Right lobe of liver (tissue), 6 donors: ENCODE results near the gene PDLIM5. TPM values are rescaled to one million over a fixed set of nuclear protein-coding genes. Genes with fewer than 3 reads are reported as not detected.
"Not testable (repeated sequence)": the region's sequence is repeated elsewhere in the genome, so short reads cannot be mapped to it uniquely, and the experiment has no call there.

ENCODE experiments used
- ATAC-seq, 4 donors: fragments of 200-7000 bp; cut with Tn5 transposase; one replicate each; pipeline ENCODE4 v1.9.1; 2020; ENCODE audit warnings: mild to moderate bottlenecking in 4 of 4, moderate library complexity in 4 of 4
- DNase-seq, 3 donors: peaks; one replicate each; pipeline ENCODE4 v3.0.0-alpha.2; 2020
- H3K27ac ChIP-seq, 3 donors: fragments of 200-600 bp; one replicate each; pipeline ENCODE4 v1.8.0; 2022
- H3K27me3 ChIP-seq, 2 donors: fragments of 200-600 bp; one replicate each; pipeline ENCODE4 v1.8.0; 2022
- H3K36me3 ChIP-seq, 4 donors: fragments of 200-600 bp; sonication (generic) in 1 of 4; one replicate each; pipeline versions ENCODE4 v1.5.1 to v1.8.0; 2017 to 2022; ENCODE audit warnings: control low read depth in 1 of 4
- H3K4me1 ChIP-seq, 4 donors: fragments of 200-600 bp; sonication (generic) in 1 of 4; one replicate each; pipeline versions ENCODE4 v1.5.1 to v1.8.0; 2017 to 2022; ENCODE audit warnings: control low read depth in 1 of 4
- H3K4me3 ChIP-seq, 3 donors: fragments of 200-600 bp; one replicate each; pipeline ENCODE4 v1.8.0; 2022
- H3K9me3 ChIP-seq, 4 donors: fragments of 200-600 bp; sonication (generic) in 1 of 4; one replicate each; pipeline versions ENCODE4 v1.5.1 to v1.8.0; 2017 to 2022; ENCODE audit warnings: control low read depth in 1 of 4
- POLR2A ChIP-seq: fragments of 450-650 bp; IDR thresholded peaks from one replicate; pipeline ENCODE4 v1.6.1; 2017; ENCODE audit warnings: antibody characterized with exemption, mild to moderate bottlenecking
- WGBS: methylation state at CpG from one replicate; pipeline ENCODE4 v1.1.6; 2018; ENCODE audit warnings: low coverage, low lambda C conversion rate; ENCODE audit not compliant: insufficient coverage; ENCODE audit errors: missing lambda C conversion rate; 5-methylcytosine and 5-hydroxymethylcytosine counted together
- intact Hi-C, 2 donors: fragments of 100-400 bp; cut with DNase I; formaldehyde crosslinking; loops; one replicate each; pipeline versions ENCODE4 v1.11.2 to v1.14.1; 2022
- total RNA-seq, 6 experiments: library from RNA; depleted of rRNA in 2 of 6; stranded (reverse); fragments of >200 nt in 2 of 6; fragmentation: NEBNext Ultra II Directional in 3 of 6; extraction: Animal tissue kit (Norgen Biotek cat#: 25700) in 3 of 6; gene quantifications; one replicate each; pipeline versions ENCODE4 v1.1.0 to v1.2.4, GENCODE V29; 2016 to 2023
- TF ChIP-seq, protein P1 (sequence below), 4 donors: fragments of 200-600 bp in 3 of 4; fragments of 450-650 bp in 1 of 4; IDR thresholded peaks; one replicate each; pipeline versions ENCODE4 v1.5.1 to v1.8.0; 2016 to 2022; ENCODE audit warnings: antibody characterized with exemption in 4 of 4, mild to moderate bottlenecking in 2 of 4
- donor health status: DM: no; HTN: yes; CAD: no.
- donor health status: DM: no; HTN: no; CAD: no.
- donor health status: DM: no; HTN: no; CAD: no.
- donor health status: DM: no; HTN: yes; CAD: no.
- donor health status: DM: no; HTN: yes; CAD: no.

PDLIM5 gene
- total RNA-seq, 6 experiments from 2014 or later: 71.9 to 135 (median 101) TPM

DNA sequence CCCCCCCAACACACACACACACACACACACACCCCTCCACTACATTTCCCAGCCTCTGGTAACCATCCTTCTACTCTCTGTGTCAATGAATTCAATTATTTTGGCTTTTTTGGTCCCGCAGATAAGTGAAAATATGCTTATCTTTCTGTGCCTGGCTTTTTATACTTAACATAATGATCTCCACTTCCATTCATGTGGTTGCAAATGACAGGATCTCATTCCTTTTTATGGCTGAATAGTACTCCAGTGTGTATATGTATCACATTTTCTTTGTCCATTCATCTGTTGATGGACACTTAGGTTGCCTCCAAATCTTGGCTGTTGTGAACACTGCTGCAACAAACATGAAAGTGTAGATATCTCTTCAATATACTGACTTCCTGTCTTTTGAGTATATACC lies 59.8 kb downstream of the PDLIM5 start:
- intact Hi-C loops: no loop called here
- Histone ChIP-seq H3K36me3 (no peaks in the 10 kb centered on the region), H3K4me3 (no peak overlapping the region), H3K9me3 (no peaks in the 10 kb centered on the region), H3K27me3 (no peaks in the 10 kb centered on the region), H3K27ac (no peak overlapping the region), H3K4me1 (peaks cover 0 to 58% (median 17%) of the 10 kb centered on the region in 4 donors)
- WGBS: 100% methylated on average over 1 of the region's 1 CpG
- DNase-seq (no peak), ATAC-seq (no peak)
- TF ChIP-seq, protein P1, sequence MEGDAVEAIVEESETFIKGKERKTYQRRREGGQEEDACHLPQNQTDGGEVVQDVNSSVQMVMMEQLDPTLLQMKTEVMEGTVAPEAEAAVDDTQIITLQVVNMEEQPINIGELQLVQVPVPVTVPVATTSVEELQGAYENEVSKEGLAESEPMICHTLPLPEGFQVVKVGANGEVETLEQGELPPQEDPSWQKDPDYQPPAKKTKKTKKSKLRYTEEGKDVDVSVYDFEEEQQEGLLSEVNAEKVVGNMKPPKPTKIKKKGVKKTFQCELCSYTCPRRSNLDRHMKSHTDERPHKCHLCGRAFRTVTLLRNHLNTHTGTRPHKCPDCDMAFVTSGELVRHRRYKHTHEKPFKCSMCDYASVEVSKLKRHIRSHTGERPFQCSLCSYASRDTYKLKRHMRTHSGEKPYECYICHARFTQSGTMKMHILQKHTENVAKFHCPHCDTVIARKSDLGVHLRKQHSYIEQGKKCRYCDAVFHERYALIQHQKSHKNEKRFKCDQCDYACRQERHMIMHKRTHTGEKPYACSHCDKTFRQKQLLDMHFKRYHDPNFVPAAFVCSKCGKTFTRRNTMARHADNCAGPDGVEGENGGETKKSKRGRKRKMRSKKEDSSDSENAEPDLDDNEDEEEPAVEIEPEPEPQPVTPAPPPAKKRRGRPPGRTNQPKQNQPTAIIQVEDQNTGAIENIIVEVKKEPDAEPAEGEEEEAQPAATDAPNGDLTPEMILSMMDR (IDR thresholded peaks at IDR 0.05): no peak
- no peak for TF ChIP-seq POLR2A

DNA sequence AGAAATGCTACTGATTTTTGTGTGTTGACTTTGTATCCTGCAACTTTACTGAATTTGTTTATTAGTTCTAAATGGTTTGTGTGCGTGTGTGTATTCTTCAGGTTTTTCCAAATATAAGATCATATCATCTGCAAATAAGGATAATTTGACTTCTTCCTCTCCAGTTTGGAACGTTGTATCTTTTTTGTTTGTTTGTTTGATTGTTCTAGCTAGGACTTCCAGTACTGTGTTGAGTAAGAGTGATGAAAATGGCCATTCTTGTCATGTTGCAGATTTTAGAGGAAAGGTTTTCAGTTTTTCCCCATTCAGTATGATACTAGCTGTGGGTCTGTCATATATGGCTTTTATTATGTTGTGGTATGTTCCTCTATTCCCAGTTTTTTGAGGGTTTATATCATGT lies 61.8 kb downstream of the PDLIM5 start:
- H3K27me3 ChIP-seq, H3K36me3 ChIP-seq, DNase-seq, H3K4me3 ChIP-seq, intact Hi-C loops, H3K9me3 ChIP-seq, H3K27ac ChIP-seq: not testable (repeated sequence)
- 39% methylated on average over 2 of the region's 2 CpGs for WGBS
- peak in 2 of 4 donors; percentile 11 to 69 for ATAC-seq
- peaks cover 0 to 39% (median 8%) of the 10 kb centered on the region in 4 donors for H3K4me1 ChIP-seq

DNA sequence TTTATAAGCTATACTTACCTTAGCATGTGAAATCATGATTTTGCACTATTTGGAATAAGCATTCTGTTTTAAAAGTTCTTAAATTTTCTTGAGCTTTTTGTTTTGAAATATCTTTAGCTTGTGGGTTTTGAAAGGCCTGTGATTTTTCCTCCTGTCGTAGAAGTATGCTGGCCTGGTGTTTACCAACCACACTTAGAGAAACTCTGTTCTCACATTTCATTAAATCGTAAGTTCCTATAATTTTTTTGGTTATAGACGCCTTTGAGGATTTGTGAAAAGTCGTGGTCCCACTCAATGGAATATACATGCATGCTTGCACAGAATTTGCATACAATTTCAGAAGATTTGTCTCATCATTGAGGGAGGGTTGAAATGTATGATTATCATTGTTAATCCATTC lies 63.6 kb downstream of the PDLIM5 start:
- DNase-seq: no peak
- peaks cover 0 to 36% (median 11%) of the 10 kb centered on the region in 4 donors for H3K4me1 ChIP-seq
- 64% methylated on average over 4 of the region's 4 CpGs for WGBS
- ATAC-seq: no peak
- no peaks in the 10 kb centered on the region for H3K36me3 ChIP-seq
- intact Hi-C loops: no loop called here
- H3K9me3 ChIP-seq: no peaks in the 10 kb centered on the region
- no peak overlapping the region for H3K4me3 ChIP-seq
- no peak for TF ChIP-seq POLR2A
- TF ChIP-seq, protein P1 (IDR thresholded peaks at IDR 0.05): no peak
- no peak overlapping the region for H3K27ac ChIP-seq
- H3K27me3 ChIP-seq: no peaks in the 10 kb centered on the region

DNA sequence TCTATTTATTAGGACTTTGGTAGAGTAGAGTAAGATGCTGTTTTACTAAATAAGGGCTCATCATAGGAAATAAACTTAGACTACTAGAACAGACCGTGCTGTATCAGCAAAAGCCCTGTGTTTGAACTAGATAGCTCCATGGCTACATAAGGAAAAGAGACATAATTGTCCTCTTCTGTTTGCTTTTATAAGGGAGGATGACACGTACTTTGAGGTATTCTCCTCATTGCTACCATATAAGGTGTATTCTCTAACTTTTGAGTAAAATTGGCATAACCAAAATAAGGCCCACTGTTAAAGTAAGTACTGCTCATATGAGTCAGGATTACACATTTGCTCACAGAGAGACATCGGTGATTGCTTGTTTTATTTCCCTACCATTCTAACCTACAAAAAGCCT lies 64.3 kb downstream of the PDLIM5 start:
- Histone ChIP-seq H3K4me3 (no peak overlapping the region), H3K27me3 (no peaks in the 10 kb centered on the region), H3K36me3 (no peaks in the 10 kb centered on the region), H3K4me1 (peaks cover 0 to 32% (median 11%) of the 10 kb centered on the region in 4 donors), H3K9me3 (no peaks in the 10 kb centered on the region), H3K27ac (no peak overlapping the region)
- WGBS: 50% methylated on average over 3 of the region's 3 CpGs
- DNase-seq (no peak), ATAC-seq (peak; percentile 33 to 73 (median 65))
- no peak for TF ChIP-seq POLR2A
- TF ChIP-seq, protein P1 (IDR thresholded peaks at IDR 0.05): no peak
- intact Hi-C loops: no loop called here

DNA sequence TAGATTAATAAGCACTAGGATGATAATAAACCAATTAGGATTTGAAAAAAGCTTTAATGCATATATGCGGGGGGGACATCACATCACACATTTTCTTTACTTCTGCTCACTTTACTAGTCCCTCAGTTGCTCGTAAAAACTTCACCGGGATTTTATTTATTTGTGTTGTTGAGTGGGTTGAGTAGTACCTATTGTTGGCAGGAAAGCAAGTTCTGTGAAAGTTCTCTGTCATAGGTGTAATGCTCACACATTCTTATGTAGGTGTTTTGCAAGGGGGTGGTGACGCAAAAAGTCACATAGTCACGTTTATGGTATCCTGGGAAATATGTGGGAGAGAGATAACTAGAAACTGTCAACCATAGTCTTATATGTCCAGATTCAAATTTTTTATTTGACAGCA lies 65.3 kb downstream of the PDLIM5 start:
- intact Hi-C loops: no loop called here
- 62% methylated on average over 5 of the region's 5 CpGs for WGBS
- DNase-seq (no peak), ATAC-seq (no peak)
- H3K27me3 ChIP-seq: no peaks in the 10 kb centered on the region
- no peak overlapping the region for H3K4me3 ChIP-seq
- H3K9me3 ChIP-seq: no peaks in the 10 kb centered on the region
- no peaks in the 10 kb centered on the region for H3K36me3 ChIP-seq
- peaks cover 0 to 32% (median 11%) of the 10 kb centered on the region in 4 donors for H3K4me1 ChIP-seq
- no peak overlapping the region for H3K27ac ChIP-seq
- TF ChIP-seq, protein P1 (IDR thresholded peaks at IDR 0.05): no peak
- TF ChIP-seq POLR2A: no peak
